Stimulated activated effector memory CD8-positive, alpha-beta T cell treated with anti-CD3 and anti-CD28 coated beads, Interleukin-12 subunit alpha, Interleukin-12 subunit beta, amount 100 ng/mL, for 72 hours (primary cell): Measurements from ENCODE around the gene TCTN3.
"Not testable (repeated sequence)": the region's sequence is repeated elsewhere in the genome, so short reads cannot be mapped to it uniquely, and the experiment has no call there.

Source experiments
- ATAC-seq: fragments of 150-1000 bp; cut with Tn5 transposase; 2 replicates; pipeline ENCODE4 v1.10.0; 2021
- DNase-seq, 2 donors: peaks; one replicate each; pipeline ENCODE4 v3.0.0; 2021 to 2022; ENCODE audit warnings: low spot score in 2 of 2
- H3K27ac Mint-ChIP-seq: one replicate; pipeline ENCODE4 v1.8.0; 2022; ENCODE audit warnings: mild to moderate bottlenecking, mixed read lengths
- H3K36me3 Mint-ChIP-seq: one replicate; pipeline ENCODE4 v1.8.0; 2022; ENCODE audit warnings: mild to moderate bottlenecking, mixed read lengths
- H3K4me1 Mint-ChIP-seq: one replicate; pipeline ENCODE4 v1.8.0; 2022; ENCODE audit warnings: mixed read lengths
- H3K4me3 Mint-ChIP-seq: one replicate; pipeline ENCODE4 v1.8.0; 2022; ENCODE audit warnings: mild to moderate bottlenecking, mixed read lengths
- H3K9me3 Mint-ChIP-seq: one replicate; pipeline ENCODE4 v1.8.0; 2022; ENCODE audit warnings: mixed read lengths

The TCTN3 gene, protein sequence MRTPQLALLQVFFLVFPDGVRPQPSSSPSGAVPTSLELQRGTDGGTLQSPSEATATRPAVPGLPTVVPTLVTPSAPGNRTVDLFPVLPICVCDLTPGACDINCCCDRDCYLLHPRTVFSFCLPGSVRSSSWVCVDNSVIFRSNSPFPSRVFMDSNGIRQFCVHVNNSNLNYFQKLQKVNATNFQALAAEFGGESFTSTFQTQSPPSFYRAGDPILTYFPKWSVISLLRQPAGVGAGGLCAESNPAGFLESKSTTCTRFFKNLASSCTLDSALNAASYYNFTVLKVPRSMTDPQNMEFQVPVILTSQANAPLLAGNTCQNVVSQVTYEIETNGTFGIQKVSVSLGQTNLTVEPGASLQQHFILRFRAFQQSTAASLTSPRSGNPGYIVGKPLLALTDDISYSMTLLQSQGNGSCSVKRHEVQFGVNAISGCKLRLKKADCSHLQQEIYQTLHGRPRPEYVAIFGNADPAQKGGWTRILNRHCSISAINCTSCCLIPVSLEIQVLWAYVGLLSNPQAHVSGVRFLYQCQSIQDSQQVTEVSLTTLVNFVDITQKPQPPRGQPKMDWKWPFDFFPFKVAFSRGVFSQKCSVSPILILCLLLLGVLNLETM

GRCh38 chr10:95693668-95694534 is at the start of gene TCTN3:
Gene TCTN3 (minus strand): TSS chr10:95693927. CDS start chr10:95693899, 28 bp downstream.
- H3K4me3 Mint-ChIP-seq: peak within 1 kb of the TSS; percentile 98
- no peaks in the 10 kb centered on the region for H3K9me3 Mint-ChIP-seq
- H3K27ac Mint-ChIP-seq: peak within 1 kb of the TSS; percentile 97
- peak; percentile 97 to 98 for DNase-seq
- H3K4me1 Mint-ChIP-seq: peaks cover 38% of the 10 kb centered on the region
- ATAC-seq: peak; percentile 100
- H3K36me3 Mint-ChIP-seq: peaks cover 53% of the 10 kb centered on the region

- Mint-ChIP-seq H3K9me3 (peaks cover 3% of the 10 kb centered on the region), H3K36me3 (peaks cover 6% of the 10 kb centered on the region), H3K4me1 (peaks cover 9% of the 10 kb centered on the region), H3K4me3 (no peak overlapping the region), H3K27ac (no peak overlapping the region)
- ATAC-seq (no peak), DNase-seq (no peak)
Measured at GRCh38 chr10:95742962-95743535, 49.3 kb upstream of the TCTN3 start.

- ATAC-seq (no peak), DNase-seq (no peak)
- Mint-ChIP-seq H3K27ac (peak overlapping the region; percentile 63), H3K4me3 (peak overlapping the region; percentile 46), H3K4me1 (peaks cover 9% of the 10 kb centered on the region), H3K9me3 (peaks cover 3% of the 10 kb centered on the region), H3K36me3 (peaks cover 6% of the 10 kb centered on the region)
Measured at GRCh38 chr10:95742485-95742884, 48.8 kb upstream of the TCTN3 start.

GRCh38 chr10:95741807-95742467 is 48.2 kb upstream of the TCTN3 start:
- DNase-seq: no peak
- Mint-ChIP-seq H3K36me3 (peaks cover 6% of the 10 kb centered on the region), H3K4me3 (peak overlapping the region; percentile 46), H3K27ac (peak overlapping the region; percentile 63), H3K4me1 (peaks cover 9% of the 10 kb centered on the region), H3K9me3 (peaks cover 3% of the 10 kb centered on the region)
- ATAC-seq: peak; percentile 78

- ATAC-seq: peak; percentile 16
- DNase-seq: no peak
- H3K36me3 Mint-ChIP-seq: peaks cover 6% of the 10 kb centered on the region
- no peak overlapping the region for H3K4me3 Mint-ChIP-seq
- H3K4me1 Mint-ChIP-seq: peaks cover 9% of the 10 kb centered on the region
- H3K27ac Mint-ChIP-seq: peak overlapping the region; percentile 7
- peaks cover 3% of the 10 kb centered on the region for H3K9me3 Mint-ChIP-seq
Measured at GRCh38 chr10:95739056-95739455, 45.3 kb upstream of the TCTN3 start.

DNA sequence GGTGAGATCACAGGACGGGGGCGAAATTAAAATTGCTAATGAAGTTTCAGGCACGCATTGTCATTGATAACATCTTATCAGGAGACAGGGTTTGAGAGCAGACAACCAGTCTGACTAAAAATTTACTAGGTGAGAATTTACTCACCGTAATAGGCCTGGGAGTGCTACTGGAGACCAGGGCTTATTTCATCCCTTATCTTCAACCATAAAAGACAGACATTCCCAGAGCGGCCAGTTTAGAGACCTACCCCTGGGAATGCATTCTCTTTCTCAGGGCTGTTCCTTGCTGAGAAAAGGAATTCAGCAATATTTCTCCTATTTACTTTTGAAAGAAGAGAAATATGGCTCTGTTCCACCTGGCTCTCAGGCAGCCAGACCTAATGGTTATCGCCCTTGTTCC is 39.2 kb upstream of the TCTN3 start:
- H3K27ac Mint-ChIP-seq, H3K4me3 Mint-ChIP-seq, H3K4me1 Mint-ChIP-seq, DNase-seq, ATAC-seq, H3K36me3 Mint-ChIP-seq, H3K9me3 Mint-ChIP-seq: not testable (repeated sequence)

DNA sequence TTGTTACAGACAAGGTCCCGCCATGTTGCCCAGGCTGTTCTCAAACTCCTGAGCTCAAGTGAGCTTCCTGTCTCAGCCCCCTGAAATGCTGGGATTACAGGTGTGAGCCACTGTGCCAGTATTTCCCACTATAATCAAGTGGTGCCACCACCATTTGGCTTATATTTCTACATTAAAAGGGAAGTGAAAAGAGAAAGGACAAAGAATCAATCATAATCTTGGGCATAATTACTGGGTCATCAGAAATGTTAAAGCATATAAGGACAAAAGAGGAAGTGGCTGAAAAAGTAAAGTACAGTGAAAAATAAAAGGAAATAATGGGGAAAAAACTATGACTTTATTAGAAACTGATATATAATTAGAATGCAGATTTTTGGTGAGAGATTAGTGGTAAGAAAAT is 36.5 kb upstream of the TCTN3 start:
- DNase-seq: no peak
- Mint-ChIP-seq H3K4me3 (no peak overlapping the region), H3K9me3 (peaks cover 8% of the 10 kb centered on the region), H3K27ac (no peak overlapping the region), H3K36me3 (no peaks in the 10 kb centered on the region), H3K4me1 (no peaks in the 10 kb centered on the region)
- ATAC-seq: no peak

DNA sequence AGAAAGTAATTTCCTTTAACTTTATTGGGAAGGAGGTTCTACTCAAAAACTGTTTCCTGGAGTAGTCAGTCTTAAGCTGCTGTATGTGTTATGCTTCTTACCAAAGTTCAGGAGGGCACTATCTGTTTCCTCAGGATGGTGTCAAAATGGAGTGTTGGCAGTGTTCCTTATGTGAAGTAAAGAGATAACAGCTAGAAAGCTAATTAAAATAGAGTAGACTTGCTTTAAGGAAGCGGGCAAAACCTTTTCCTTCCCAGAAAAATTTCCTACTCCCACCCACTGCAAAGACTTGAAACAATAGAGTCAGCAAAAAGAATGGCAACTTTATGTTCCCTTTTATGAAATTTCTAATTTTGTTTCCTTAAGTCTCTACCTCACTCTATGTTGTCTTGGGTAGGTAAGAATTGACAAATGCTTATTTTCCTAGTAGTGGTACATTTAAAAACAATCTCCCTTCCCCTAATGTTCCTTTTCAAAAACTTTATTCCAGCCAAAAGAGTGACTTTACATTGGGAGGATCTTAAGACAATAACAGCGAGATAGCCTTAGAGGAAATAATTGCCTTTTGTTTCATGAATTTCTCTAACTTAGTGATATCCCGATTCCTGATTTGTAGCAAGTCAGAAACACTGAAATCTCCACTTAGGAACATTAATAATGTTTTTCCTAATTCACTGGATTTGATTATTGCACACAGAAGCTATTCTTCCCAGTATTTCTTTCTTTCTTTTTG is 35.8 kb upstream of the TCTN3 start:
- Mint-ChIP-seq H3K4me1 (no peaks in the 10 kb centered on the region), H3K27ac (no peak overlapping the region), H3K36me3 (no peaks in the 10 kb centered on the region), H3K9me3 (peaks cover 14% of the 10 kb centered on the region), H3K4me3 (no peak overlapping the region)
- no peak for ATAC-seq
- DNase-seq: no peak

DNA sequence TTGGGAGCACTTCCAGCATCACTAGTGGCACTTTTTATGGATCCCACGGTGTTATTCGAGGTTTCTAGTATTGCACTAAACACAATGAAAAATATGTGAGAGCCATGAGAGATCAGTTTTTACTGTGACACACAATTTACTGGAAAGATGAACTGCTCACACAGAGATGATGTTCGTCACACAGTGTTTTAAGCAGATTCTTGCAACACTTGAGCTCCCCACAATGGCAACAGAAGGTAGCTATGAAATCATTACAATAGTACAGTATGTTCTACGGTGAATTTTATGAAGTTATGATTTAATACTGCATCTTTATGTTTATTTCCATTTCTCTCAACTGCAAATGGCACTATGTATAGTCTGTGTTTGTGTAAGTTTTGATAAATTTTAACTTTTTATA is 34.8 kb upstream of the TCTN3 start:
- DNase-seq (no peak), ATAC-seq (no peak)
- H3K27ac Mint-ChIP-seq: no peak overlapping the region
- H3K36me3 Mint-ChIP-seq: no peaks in the 10 kb centered on the region
- no peaks in the 10 kb centered on the region for H3K4me1 Mint-ChIP-seq
- no peak overlapping the region for H3K4me3 Mint-ChIP-seq
- H3K9me3 Mint-ChIP-seq: peaks cover 11% of the 10 kb centered on the region

DNA sequence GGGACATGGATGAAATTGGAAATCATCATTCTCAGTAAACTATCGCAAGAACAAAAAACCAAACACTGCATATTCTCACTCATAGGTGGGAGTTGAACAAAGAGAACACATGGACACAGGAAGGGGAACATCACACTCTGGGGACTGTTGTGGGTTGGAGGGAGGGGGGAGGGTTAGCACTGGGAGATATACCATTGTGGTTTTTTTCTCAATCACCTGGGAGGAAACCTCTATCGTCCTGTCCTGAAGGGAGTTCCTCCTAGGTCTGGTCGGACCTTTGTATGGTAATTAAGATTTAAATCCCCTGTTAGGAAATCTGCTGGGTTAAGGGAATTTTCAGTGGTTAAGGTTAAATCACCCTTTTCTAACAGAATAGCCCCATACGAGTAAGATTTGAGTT is 28.8 kb upstream of the TCTN3 start:
- not testable (repeated sequence) for H3K36me3 Mint-ChIP-seq, DNase-seq, H3K4me1 Mint-ChIP-seq, H3K27ac Mint-ChIP-seq, H3K9me3 Mint-ChIP-seq, H3K4me3 Mint-ChIP-seq, ATAC-seq

DNA sequence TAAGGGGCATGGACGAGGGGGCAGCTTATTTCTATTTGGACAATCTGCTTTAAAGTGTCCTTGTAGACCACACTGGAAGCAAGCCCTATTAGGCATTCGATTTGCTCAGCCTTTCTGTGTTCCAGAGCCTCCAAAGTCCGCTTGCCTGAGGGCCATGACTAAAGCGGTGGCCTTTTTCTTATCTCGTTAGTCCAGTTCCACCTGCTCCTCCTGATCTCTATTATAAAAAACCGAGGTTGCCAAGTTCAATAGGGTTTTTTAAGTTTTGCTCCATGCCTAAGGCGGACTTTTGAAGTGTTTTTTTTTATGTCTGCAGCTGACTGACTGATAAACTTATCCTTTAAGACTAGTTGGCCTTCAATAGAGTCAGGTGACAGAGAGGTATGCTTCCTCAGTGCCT is 27.0 kb upstream of the TCTN3 start:
- H3K27ac Mint-ChIP-seq, H3K4me3 Mint-ChIP-seq, H3K9me3 Mint-ChIP-seq, H3K36me3 Mint-ChIP-seq, ATAC-seq, DNase-seq, H3K4me1 Mint-ChIP-seq: not testable (repeated sequence)

DNA sequence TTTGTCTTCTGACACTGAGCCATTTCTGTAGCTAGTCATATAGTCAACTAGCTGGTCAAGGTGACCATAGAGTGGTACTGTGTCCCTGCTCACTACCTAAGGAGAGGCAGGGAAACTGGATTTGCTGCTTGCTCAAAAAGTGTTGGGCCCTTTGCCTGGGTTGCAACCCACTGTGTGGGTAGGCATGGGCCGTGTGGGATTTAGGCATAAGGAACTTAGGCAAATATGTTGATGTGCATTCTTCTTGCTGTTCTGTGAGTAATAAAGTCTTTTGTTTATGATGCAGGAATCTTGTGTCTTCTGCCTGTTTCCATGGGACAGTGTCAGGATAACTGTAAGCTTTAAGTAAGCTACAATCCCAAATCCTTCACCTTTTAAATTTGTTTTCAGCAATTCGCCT is 23.1 kb upstream of the TCTN3 start:
- no peaks in the 10 kb centered on the region for H3K36me3 Mint-ChIP-seq
- DNase-seq (no peak), ATAC-seq (no peak)
- H3K27ac Mint-ChIP-seq: no peak overlapping the region
- no peaks in the 10 kb centered on the region for H3K9me3 Mint-ChIP-seq
- H3K4me1 Mint-ChIP-seq: no peaks in the 10 kb centered on the region
- no peak overlapping the region for H3K4me3 Mint-ChIP-seq

- no peak overlapping the region for H3K27ac Mint-ChIP-seq
- H3K36me3 Mint-ChIP-seq: no peaks in the 10 kb centered on the region
- H3K4me1 Mint-ChIP-seq: no peaks in the 10 kb centered on the region
- no peaks in the 10 kb centered on the region for H3K9me3 Mint-ChIP-seq
- ATAC-seq: no peak
- DNase-seq: no peak
- no peak overlapping the region for H3K4me3 Mint-ChIP-seq
Measured at GRCh38 chr10:95716466-95716865, 22.7 kb upstream of the TCTN3 start.

- DNase-seq (peak in 1 of 2 donors; percentile 18), ATAC-seq (no peak)
- Mint-ChIP-seq H3K9me3 (no peaks in the 10 kb centered on the region), H3K4me1 (no peaks in the 10 kb centered on the region), H3K4me3 (no peak overlapping the region), H3K36me3 (no peaks in the 10 kb centered on the region), H3K27ac (no peak overlapping the region)
Measured at GRCh38 chr10:95711492-95711891, 17.8 kb upstream of the TCTN3 start.
